Right lobe of liver (tissue), 4 donors: ENCODE measurements around the gene TRIO.

ENCODE experiments used
- CTCF ChIP-seq, 4 donors: fragments of 200-600 bp in 3 of 4; fragments of 450-650 bp in 1 of 4; IDR thresholded peaks; one replicate each; pipeline versions ENCODE4 v1.5.1 to v1.8.0; 2016 to 2022; ENCODE audit warnings: antibody characterized with exemption in 4 of 4, mild to moderate bottlenecking in 2 of 4
- POLR2A ChIP-seq: fragments of 450-650 bp; IDR thresholded peaks from one replicate; pipeline ENCODE4 v1.6.1; 2017; ENCODE audit warnings: antibody characterized with exemption, mild to moderate bottlenecking
- donor health status: DM: no; HTN: no; CAD: no.
- donor health status: DM: no; HTN: no; CAD: no.
- donor health status: DM: no; HTN: yes; CAD: no.

DNA sequence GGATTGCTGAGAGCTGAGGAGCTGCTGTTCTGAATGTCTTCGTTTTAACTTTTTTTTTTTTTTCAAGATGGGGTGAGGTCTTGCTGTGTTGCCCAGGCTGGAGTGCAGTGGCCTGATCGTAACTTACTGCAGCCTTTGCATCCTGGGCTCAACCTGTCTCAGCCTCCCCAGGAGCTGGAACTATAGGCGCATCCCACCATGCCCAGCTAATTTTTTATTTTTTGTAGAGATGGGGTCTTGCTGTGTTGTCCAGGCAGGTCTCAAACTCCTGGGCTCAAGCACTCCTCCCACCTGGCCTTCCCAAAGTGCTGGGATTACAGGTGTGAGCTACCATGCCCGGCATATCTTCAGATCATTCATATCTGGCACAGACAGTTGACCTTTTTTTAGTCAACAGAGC is 46.5 kb downstream of the TRIO start:
- TF ChIP-seq CTCF (IDR thresholded peaks at IDR 0.05) (no peak), POLR2A (no peak)
